CD4-positive, CD25-positive, alpha-beta regulatory T cell (primary cell): ENCODE results near the gene USP16. TPM values are rescaled to one million over a fixed set of nuclear protein-coding genes. Genes with fewer than 3 reads are reported as not detected.
"Not testable (repeated sequence)": the region's sequence is repeated elsewhere in the genome, so short reads cannot be mapped to it uniquely, and the experiment has no call there.

Experiments
- ATAC-seq, 2 donors: fragments of 150-1000 bp; cut with Tn5 transposase; one replicate each; pipeline ENCODE4 v1.10.0; 2021; ENCODE audit warnings: low read depth in 2 of 2, moderate number of reproducible peaks in 2 of 2, moderate library complexity in 1 of 2
- DNase-seq, 3 donors: peaks; one replicate each; pipeline versions ENCODE4 v3.0.0 to v3.0.0-alpha.2; 2012 to 2022; ENCODE audit warnings: mixed read lengths in 1 of 3
- H3K27ac ChIP-seq: one replicate; pipeline ENCODE4 v1.7.0; 2013; ENCODE audit warnings: mild to moderate bottlenecking, low read length; ENCODE audit not compliant: insufficient read depth, poor library complexity, severe bottlenecking
- H3K27me3 ChIP-seq: one replicate; pipeline ENCODE4 v1.7.0; 2013; ENCODE audit warnings: low read length; ENCODE audit not compliant: control insufficient read depth, insufficient read depth
- H3K36me3 ChIP-seq: one replicate; pipeline ENCODE4 v1.7.0; 2013; ENCODE audit warnings: mild to moderate bottlenecking, low read length, moderate library complexity; ENCODE audit not compliant: control insufficient read depth, insufficient read depth
- H3K4me1 ChIP-seq: 2 replicates; pipeline ENCODE4 v1.7.0; 2013; ENCODE audit warnings: mild to moderate bottlenecking, low read length; ENCODE audit not compliant: insufficient read depth, control insufficient read depth, poor library complexity, severe bottlenecking
- H3K4me3 ChIP-seq: one replicate; pipeline ENCODE4 v1.7.0; 2013; ENCODE audit warnings: low read depth, mild to moderate bottlenecking, low read length, moderate library complexity
- H3K9me3 ChIP-seq, 2 experiments: 1 replicate in 1 of 2; 2 replicates in 1 of 2; pipeline ENCODE4 v1.7.0; 2013; ENCODE audit warnings: low read length in 2 of 2, mild to moderate bottlenecking in 1 of 2, moderate library complexity in 1 of 2; ENCODE audit not compliant: control insufficient read depth in 2 of 2
- H3K27ac Mint-ChIP-seq, 3 donors: one replicate each; pipeline ENCODE4 v1.8.0; 2020 to 2022; ENCODE audit warnings: mild to moderate bottlenecking in 3 of 3, mixed read lengths in 3 of 3, moderate library complexity in 2 of 3
- H3K27me3 Mint-ChIP-seq: one replicate; pipeline ENCODE4 v1.8.0; 2022; ENCODE audit warnings: mild to moderate bottlenecking, mixed read lengths
- H3K36me3 Mint-ChIP-seq: one replicate; pipeline ENCODE4 v1.8.0; 2020; ENCODE audit warnings: mixed read lengths
- H3K4me1 Mint-ChIP-seq, 4 donors: one replicate each; pipeline ENCODE4 v1.8.0; 2020 to 2022; ENCODE audit warnings: mixed read lengths in 4 of 4, mild to moderate bottlenecking in 1 of 4
- H3K4me3 Mint-ChIP-seq, 4 donors: one replicate each; pipeline ENCODE4 v1.8.0; 2020 to 2022; ENCODE audit warnings: mild to moderate bottlenecking in 4 of 4, mixed read lengths in 4 of 4, moderate library complexity in 3 of 4
- H3K9me3 Mint-ChIP-seq, 7 donors: one replicate each; pipeline ENCODE4 v1.8.0; 2020 to 2022; ENCODE audit warnings: mixed read lengths in 7 of 7, mild to moderate bottlenecking in 3 of 7, moderate library complexity in 2 of 7
- polyA plus RNA-seq, 4 donors: library from polyadenylated mRNA; unstranded; fragments of 300-500 nt; fragmentation: Illumina TruSeq; gene quantifications; one replicate each; pipeline ENCODE4 v1.2.3, GENCODE V29; 2021
- total RNA-seq: library from RNA; stranded (reverse); gene quantifications from one replicate; pipeline ENCODE4 v1.2.3, GENCODE V29; 2022

USP16 gene
- total and polyA plus RNA-seq, 5 donors from 2014 or later = 22.6 to 72.8 (median 31.3) TPM

DNA sequence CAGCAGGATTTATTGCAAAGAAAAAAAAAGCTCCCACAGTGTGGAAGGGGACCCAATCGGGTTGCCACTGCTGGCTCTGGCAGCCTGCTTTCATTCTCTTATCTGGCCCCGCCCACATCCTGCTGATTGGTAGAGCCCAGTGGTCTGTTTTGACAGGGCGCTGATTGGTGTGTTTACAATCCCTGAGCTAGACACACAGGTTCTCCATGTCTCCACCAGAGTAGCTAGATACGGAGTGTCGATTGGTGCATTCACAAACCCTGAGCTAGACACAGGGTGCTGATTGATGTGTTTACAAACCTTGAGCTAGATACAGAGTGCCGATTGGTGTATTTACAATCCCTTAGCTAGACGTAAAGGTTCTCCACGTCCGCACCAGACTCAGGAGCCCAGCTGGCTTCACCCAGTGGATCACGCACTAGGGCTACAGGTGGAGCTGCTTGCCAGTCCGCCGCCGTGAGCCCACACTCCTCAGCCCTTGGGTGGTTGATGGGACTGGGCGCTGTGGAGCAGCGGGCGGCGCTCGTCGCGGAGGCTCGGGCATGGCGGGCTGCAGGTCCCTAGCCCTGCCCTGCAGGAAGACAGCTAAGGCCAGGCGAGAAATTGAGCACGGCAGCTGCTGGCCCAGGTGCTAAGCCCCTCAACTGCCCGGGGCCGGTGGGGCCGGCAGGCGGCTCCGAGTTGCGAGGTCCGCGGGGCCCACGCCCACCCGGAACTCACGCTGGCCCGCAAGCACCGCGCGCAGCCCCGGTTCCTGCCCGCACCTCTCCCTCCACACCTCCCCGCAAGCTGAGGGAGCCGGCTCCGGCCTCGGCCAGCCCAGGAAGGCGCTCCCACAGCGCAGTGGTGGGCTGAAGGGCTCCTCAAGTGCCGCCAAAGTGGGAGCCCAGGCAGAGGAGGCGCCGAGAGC lies 52.5 kb downstream of the USP16 start:
- DNase-seq = peak; percentile 72 to 77 (median 74)
- ATAC-seq, H3K36me3 ChIP-seq, H3K27me3 Mint-ChIP-seq, H3K27me3 ChIP-seq, H3K36me3 Mint-ChIP-seq, H3K9me3 ChIP-seq, H3K9me3 Mint-ChIP-seq: not testable (repeated sequence)
- H3K4me3 Mint-ChIP-seq = peak overlapping the region; percentile 85 to 97 (median 92)
- peak overlapping the region; percentile 73 for H3K4me3 ChIP-seq
- peaks cover 41% of the 10 kb centered on the region for H3K4me1 ChIP-seq
- H3K4me1 Mint-ChIP-seq = peaks cover 20 to 76% (median 48%) of the 10 kb centered on the region in 4 donors
- peak overlapping the region; percentile 78 for H3K27ac ChIP-seq
- H3K27ac Mint-ChIP-seq = peak overlapping the region; percentile 86 to 95 (median 94)

- Mint-ChIP-seq H3K36me3 (peaks cover 8% of the 10 kb centered on the region), H3K4me1 (peaks cover 13 to 74% (median 44%) of the 10 kb centered on the region in 4 donors)
Observed at GRCh38 chr21:29077651-29078090, 53.2 kb downstream of the USP16 start.

GRCh38 chr21:29078869-29079767 lies 54.6 kb downstream of the USP16 start:
- peaks cover 6 to 66% (median 38%) of the 10 kb centered on the region in 4 donors for H3K4me1 Mint-ChIP-seq
- H3K27ac ChIP-seq = peak overlapping the region; percentile 78
- H3K27me3 ChIP-seq = no peaks in the 10 kb centered on the region
- H3K36me3 Mint-ChIP-seq = no peaks in the 10 kb centered on the region
- no peaks in the 10 kb centered on the region for H3K27me3 Mint-ChIP-seq
- peak overlapping the region; percentile 57 to 97 (median 76) for H3K4me3 Mint-ChIP-seq
- peak overlapping the region; percentile 91 to 94 (median 92) for H3K27ac Mint-ChIP-seq
- H3K4me3 ChIP-seq = peak overlapping the region; percentile 73
- DNase-seq (peak in 2 of 3 donors; percentile 46 to 75), ATAC-seq (peak; percentile 19 to 33)
- peaks cover 33% of the 10 kb centered on the region for H3K4me1 ChIP-seq
- H3K9me3 Mint-ChIP-seq = peaks cover 0 to 2% (median 0%) of the 10 kb centered on the region in 7 donors
- no peaks in the 10 kb centered on the region for H3K36me3 ChIP-seq
- H3K9me3 ChIP-seq = no peaks in the 10 kb centered on the region

More at GRCh38 chr21:29077651-29078090, 53.2 kb downstream of the USP16 start:
- Mint-ChIP-seq H3K27me3 (no peaks in the 10 kb centered on the region), H3K4me3 (peak overlapping the region; percentile 85 to 97 (median 92)), H3K9me3 (peaks cover 0 to 2% (median 0%) of the 10 kb centered on the region in 7 donors), H3K27ac (peak overlapping the region; percentile 86 to 92 (median 91))
- H3K9me3 ChIP-seq = no peaks in the 10 kb centered on the region
- H3K4me1 ChIP-seq = peaks cover 34% of the 10 kb centered on the region
- ATAC-seq (no peak), DNase-seq (peak in 2 of 3 donors; percentile 18 to 66)
- peak overlapping the region; percentile 78 for H3K27ac ChIP-seq
- no peaks in the 10 kb centered on the region for H3K36me3 ChIP-seq
- H3K27me3 ChIP-seq = no peaks in the 10 kb centered on the region
- H3K4me3 ChIP-seq = peak overlapping the region; percentile 73

GRCh38 chr21:29080454-29080941 lies 56.0 kb downstream of the USP16 start:
- no peaks in the 10 kb centered on the region for H3K9me3 ChIP-seq
- Mint-ChIP-seq H3K4me3 (peak overlapping the region; percentile 63 to 97 (median 74)), H3K36me3 (no peaks in the 10 kb centered on the region), H3K9me3 (peaks cover 0 to 2% (median 0%) of the 10 kb centered on the region in 7 donors), H3K4me1 (peaks cover 6 to 65% (median 36%) of the 10 kb centered on the region in 4 donors), H3K27me3 (peaks cover 6% of the 10 kb centered on the region), H3K27ac (peak overlapping the region; percentile 91 to 94 (median 92))
- peak overlapping the region; percentile 57 for H3K4me3 ChIP-seq
- ATAC-seq = no peak
- peaks cover 31% of the 10 kb centered on the region for H3K4me1 ChIP-seq
- H3K36me3 ChIP-seq = no peaks in the 10 kb centered on the region
- DNase-seq = peak in 1 of 3 donors; percentile 35
- H3K27ac ChIP-seq = peak overlapping the region; percentile 78
- no peaks in the 10 kb centered on the region for H3K27me3 ChIP-seq

- no peaks in the 10 kb centered on the region for H3K27me3 ChIP-seq
- H3K4me3 ChIP-seq = no peak overlapping the region
- H3K27me3 Mint-ChIP-seq = peaks cover 6% of the 10 kb centered on the region
- H3K9me3 ChIP-seq = no peaks in the 10 kb centered on the region
- H3K27ac ChIP-seq = peak overlapping the region; percentile 30
- peak overlapping the region in 1 of 4 donors; percentile 53 for H3K4me3 Mint-ChIP-seq
- ATAC-seq = no peak
- DNase-seq = no peak
- no peaks in the 10 kb centered on the region for H3K36me3 ChIP-seq
- peak overlapping the region; percentile 38 to 82 (median 71) for H3K27ac Mint-ChIP-seq
- peaks cover 9 to 54% (median 32%) of the 10 kb centered on the region in 4 donors for H3K4me1 Mint-ChIP-seq
- H3K4me1 ChIP-seq = peaks cover 31% of the 10 kb centered on the region
- peaks cover 6% of the 10 kb centered on the region for H3K36me3 Mint-ChIP-seq
- no peaks in the 10 kb centered on the region for H3K9me3 Mint-ChIP-seq
Observed at GRCh38 chr21:29082046-29082815, 57.8 kb downstream of the USP16 start.

GRCh38 chr21:29083306-29083705 lies 58.8 kb downstream of the USP16 start:
- no peak for ATAC-seq
- peaks cover 6% of the 10 kb centered on the region for H3K36me3 Mint-ChIP-seq
- H3K4me3 Mint-ChIP-seq = peak overlapping the region in 1 of 4 donors; percentile 44
- peak overlapping the region; percentile 5 to 74 (median 31) for H3K27ac Mint-ChIP-seq
- Histone ChIP-seq H3K36me3 (no peaks in the 10 kb centered on the region), H3K9me3 (no peaks in the 10 kb centered on the region), H3K27ac (no peak overlapping the region), H3K27me3 (no peaks in the 10 kb centered on the region), H3K4me3 (no peak overlapping the region), H3K4me1 (peaks cover 28% of the 10 kb centered on the region)
- H3K9me3 Mint-ChIP-seq = no peaks in the 10 kb centered on the region
- peaks cover 10 to 46% (median 29%) of the 10 kb centered on the region in 4 donors for H3K4me1 Mint-ChIP-seq
- no peak for DNase-seq
- peaks cover 6% of the 10 kb centered on the region for H3K27me3 Mint-ChIP-seq
